UCSD-AML1 (cell line): ENCODE data around the gene CTTNBP2.

Experiments used
- DNase-seq: peaks from one replicate; lab custom pipeline; 2025; ENCODE audit not compliant: unreplicated experiment; lab: John Stamatoyannopoulos, UW

The CTTNBP2 gene

GRCh38 chr7:117665368-117665767 is 207.9 kb downstream of the CTTNBP2 start:
- DNase-seq, result no peak

- DNase-seq, result no peak
Measured at GRCh38 chr7:117664047-117664446, 209.2 kb downstream of the CTTNBP2 start.

GRCh38 chr7:117661328-117661727 is 211.9 kb downstream of the CTTNBP2 start:
- DNase-seq, result no peak
